B cell (primary cell): ENCODE data around the gene ADPRS. TPM values are rescaled to one million over a fixed set of nuclear protein-coding genes. Genes with fewer than 3 reads are reported as not detected.

ENCODE experiments used
- ATAC-seq: fragments of 200-7000 bp; cut with Tn5 transposase; one replicate; pipeline ENCODE4 v1.10.0; 2021; ENCODE audit warnings: low read depth, mild to moderate bottlenecking, moderate number of reproducible peaks, moderate library complexity
- CTCF ChIA-PET: fragments of 350-600 bp; sonication (Branson Sonifier 250); formaldehyde crosslinking; loops from one replicate; lab custom pipeline; 2021; ENCODE audit warnings: antibody characterized with exemption, inconsistent platforms; lab: Charles Lee
- POLR2A ChIA-PET: fragments of 350-600 bp; sonication (Branson Sonifier 250); formaldehyde crosslinking; loops from one replicate; lab custom pipeline; 2021; ENCODE audit warnings: antibody characterized with exemption; lab: Charles Lee
- DNase-seq: peaks from one replicate; pipeline ENCODE4 v3.0.0; 2013
- H2AFZ ChIP-seq: 2 replicates; pipeline ENCODE4 v1.6.1; 2012; ENCODE audit warnings: mild to moderate bottlenecking, low read depth, low read length; ENCODE audit not compliant: insufficient read depth, poor library complexity, severe bottlenecking
- H3K27ac ChIP-seq, 2 donors: 1 replicate in 1 of 2; 2 replicates in 1 of 2; pipeline ENCODE4 v1.5.1; 2012 to 2013; ENCODE audit warnings: low read length in 2 of 2, mild to moderate bottlenecking in 2 of 2, moderate library complexity in 1 of 2
- H3K27me3 ChIP-seq, 4 experiments: fragments of 200-600 bp in 1 of 4; sonication (generic) in 1 of 4; replicated peaks in 1 of 4; 1 replicate in 2 of 4; 2 replicates in 2 of 4; pipeline versions ENCODE4 v1.6.1 to v1.7.0; 2013 to 2016; ENCODE audit warnings: low read length in 3 of 4, mild to moderate bottlenecking in 2 of 4, mixed read lengths in 1 of 4, moderate library complexity in 1 of 4; ENCODE audit not compliant: insufficient read depth in 4 of 4, control insufficient read depth in 3 of 4; ENCODE audit errors: control extremely low read depth in 1 of 4
- H3K36me3 ChIP-seq, 2 experiments: replicated peaks in 1 of 2; 1 replicate in 1 of 2; 2 replicates in 1 of 2; pipeline versions ENCODE4 v1.6.1 to v1.7.1; 2013; ENCODE audit warnings: low read length in 1 of 2; ENCODE audit not compliant: insufficient read depth in 2 of 2, control insufficient read depth in 1 of 2; ENCODE audit errors: control extremely low read depth in 1 of 2, extremely low read depth in 1 of 2
- H3K4me1 ChIP-seq, 2 donors: fragments of 200-600 bp in 1 of 2; sonication (generic) in 1 of 2; 1 replicate in 1 of 2; 2 replicates in 1 of 2; pipeline versions ENCODE4 v1.5.1 to v1.6.1; 2013 to 2017; ENCODE audit warnings: low read length in 2 of 2; ENCODE audit not compliant: control insufficient read depth in 2 of 2, insufficient read depth in 2 of 2
- H3K4me2 ChIP-seq: replicated peaks from 2 replicates; pipeline ENCODE3; 2012; ENCODE audit warnings: mild to moderate bottlenecking, low read depth, low read length; ENCODE audit not compliant: poor library complexity, severe bottlenecking
- H3K4me3 ChIP-seq, 5 experiments: fragments of 200-600 bp in 1 of 5; sonication (generic) in 1 of 5; 1 replicate in 3 of 5; 2 replicates in 2 of 5; pipeline versions ENCODE4 v1.5.1 to v1.7.0; 2011 to 2016; ENCODE audit warnings: low read length in 4 of 5, mild to moderate bottlenecking in 4 of 5, low read depth in 2 of 5, control low read depth in 1 of 5, moderate library complexity in 1 of 5; ENCODE audit not compliant: insufficient read depth in 1 of 5; ENCODE audit errors: control extremely low read depth in 1 of 5, extremely low read depth in 1 of 5
- H3K79me2 ChIP-seq: fragments of 200-600 bp; sonication (generic); one replicate; pipeline ENCODE4 v1.6.0; 2016; ENCODE audit warnings: low read length; ENCODE audit not compliant: control insufficient read depth, insufficient read depth
- H3K9ac ChIP-seq: fragments of 200-600 bp; sonication (generic); 2 replicates; pipeline ENCODE4 v1.6.1; 2017; ENCODE audit warnings: mild to moderate bottlenecking, low read length, moderate library complexity
- H3K9me3 ChIP-seq, 3 donors: one replicate each; pipeline versions ENCODE4 v1.6.1 to v1.7.1; 2013; ENCODE audit warnings: low read length in 2 of 3; ENCODE audit not compliant: control insufficient read depth in 2 of 3, insufficient read depth in 1 of 3; ENCODE audit errors: control extremely low read depth in 1 of 3
- H4K20me1 ChIP-seq: 2 replicates; pipeline ENCODE4 v1.6.0; 2012; ENCODE audit warnings: mild to moderate bottlenecking, low read length; ENCODE audit not compliant: insufficient read depth, control insufficient read depth, poor library complexity, severe bottlenecking
- H3K27ac Mint-ChIP-seq: one replicate; pipeline ENCODE4 v1.8.0; 2021; ENCODE audit warnings: mixed read lengths
- H3K27me3 Mint-ChIP-seq: one replicate; pipeline ENCODE4 v1.8.0; 2021; ENCODE audit warnings: mixed read lengths
- H3K4me1 Mint-ChIP-seq: one replicate; pipeline ENCODE4 v1.8.0; 2021; ENCODE audit warnings: mixed read lengths
- H3K4me3 Mint-ChIP-seq: one replicate; pipeline ENCODE4 v1.8.0; 2021; ENCODE audit warnings: mixed read lengths
- H3K9me3 Mint-ChIP-seq: one replicate; pipeline ENCODE4 v1.8.0; 2022; ENCODE audit warnings: mixed read lengths; ENCODE audit not compliant: insufficient read depth
- EZH2 ChIP-seq: IDR thresholded peaks from 2 replicates; pipeline ENCODE4 v1.6.1; 2012; ENCODE audit warnings: borderline replicate concordance, low read depth, mild to moderate bottlenecking, moderate library complexity, low read length; ENCODE audit not compliant: insufficient read depth, poor library complexity, severe bottlenecking
- WGBS: methylation state at CpG from one replicate; pipeline ENCODE4 v1.1.5; 2013; ENCODE audit warnings: missing lambda C conversion rate; ENCODE audit not compliant: insufficient coverage; 5-methylcytosine and 5-hydroxymethylcytosine counted together
- intact Hi-C: fragments of 100-400 bp; cut with micrococcal nuclease; formaldehyde crosslinking; loops from one replicate; pipeline ENCODE4 v1.10.0; 2022
- polyA plus RNA-seq: library from polyadenylated mRNA; depleted of rRNA; stranded (reverse); fragments of >200 nt; gene quantifications from 2 replicates; pipeline ENCODE4 v1.2.3, GENCODE V29; 2012
- total RNA-seq, 2 donors: library from RNA; stranded (reverse); fragments of 120-200 nt in 1 of 2; gene quantifications; 1 replicate in 1 of 2; 2 replicates in 1 of 2; pipeline versions ENCODE4 v1.2.3 to v1.2.4, GENCODE V29; 2013 to 2022
- TF ChIP-seq, protein P1 (sequence below): fragments of 200-600 bp; IDR thresholded peaks from one replicate; pipeline ENCODE4 v1.8.0; 2022; ENCODE audit warnings: antibody characterized with exemption, mild to moderate bottlenecking

ADPRS gene
- total and polyA plus RNA-seq, 2 donors (not counting 1 experiment from before 2014, with no cell fraction given): 15.0 to 20.9 TPM

DNA sequence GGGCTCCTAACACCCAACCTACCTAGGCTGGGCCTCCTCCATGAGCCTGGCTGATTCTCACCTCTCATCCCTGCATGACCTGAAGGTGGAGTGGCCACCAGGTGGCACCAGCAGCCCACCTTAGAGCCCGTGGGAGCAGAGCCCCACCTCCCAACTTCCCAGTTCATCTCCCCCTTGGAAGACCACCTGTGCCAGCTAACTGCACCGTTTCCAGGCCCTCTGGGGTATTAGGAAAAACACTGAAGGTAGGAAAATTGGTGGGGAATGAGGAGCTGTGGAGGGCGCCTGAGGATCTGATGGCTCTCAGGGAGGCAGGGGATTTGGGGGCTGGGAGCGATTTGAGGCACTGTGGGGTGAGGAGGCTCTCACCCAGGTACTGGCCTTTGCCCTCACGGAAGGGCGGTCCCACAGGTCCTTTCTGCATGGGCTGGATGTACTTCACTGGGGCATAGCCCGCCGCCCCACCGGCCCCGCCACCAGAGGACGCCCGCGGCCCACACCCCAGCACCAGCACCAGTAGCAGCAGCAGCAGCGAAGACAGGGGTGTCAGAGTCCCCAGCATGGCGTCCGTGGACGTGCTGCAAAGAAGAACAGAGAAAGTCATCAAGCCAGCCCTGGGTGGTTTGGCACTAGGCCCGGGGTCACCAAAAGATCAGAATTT lies 11.1 kb downstream of the ADPRS start:
- WGBS: 46% methylated on average over 17 of the region's 18 CpGs
- peaks cover 0 to 15% of the 10 kb centered on the region in 2 experiments for H3K36me3 ChIP-seq
- peaks cover 0 to 7% of the 10 kb centered on the region in 2 donors for H3K4me1 ChIP-seq
- peak overlapping the region; percentile 36 for H2AFZ ChIP-seq
- no peaks in the 10 kb centered on the region for H3K79me2 ChIP-seq
- no peak overlapping the region for H3K9ac ChIP-seq
- peaks cover 2% of the 10 kb centered on the region for H3K4me1 Mint-ChIP-seq
- no peaks in the 10 kb centered on the region for H4K20me1 ChIP-seq
- no peaks in the 10 kb centered on the region for H3K9me3 Mint-ChIP-seq
- CTCF ChIA-PET: interaction anchor here (0.6 to 7.4 kb wide), 11 partner anchors 34 to 312 kb away, joined by 3 to 58 read pairs (median 4); partner anchors contain the start of gene TRAPPC3
- DNase-seq (peak; percentile 81), ATAC-seq (peak; percentile 86)
- no peak overlapping the region for H3K27ac Mint-ChIP-seq
- peak overlapping the region; percentile 46 for H3K4me2 ChIP-seq
- H3K27me3 Mint-ChIP-seq: no peaks in the 10 kb centered on the region
- intact Hi-C loops: loop anchor here (1.0 to 5.0 kb wide), 4 partner anchors 34 to 1332 kb away; no protein-coding TSS in a partner anchor
- H3K27ac ChIP-seq: no peak overlapping the region
- no peak overlapping the region for H3K4me3 Mint-ChIP-seq
- no peaks in the 10 kb centered on the region for H3K9me3 ChIP-seq
- no peaks in the 10 kb centered on the region for H3K27me3 ChIP-seq
- TF ChIP-seq EZH2: no peak
- TF ChIP-seq, protein P1, sequence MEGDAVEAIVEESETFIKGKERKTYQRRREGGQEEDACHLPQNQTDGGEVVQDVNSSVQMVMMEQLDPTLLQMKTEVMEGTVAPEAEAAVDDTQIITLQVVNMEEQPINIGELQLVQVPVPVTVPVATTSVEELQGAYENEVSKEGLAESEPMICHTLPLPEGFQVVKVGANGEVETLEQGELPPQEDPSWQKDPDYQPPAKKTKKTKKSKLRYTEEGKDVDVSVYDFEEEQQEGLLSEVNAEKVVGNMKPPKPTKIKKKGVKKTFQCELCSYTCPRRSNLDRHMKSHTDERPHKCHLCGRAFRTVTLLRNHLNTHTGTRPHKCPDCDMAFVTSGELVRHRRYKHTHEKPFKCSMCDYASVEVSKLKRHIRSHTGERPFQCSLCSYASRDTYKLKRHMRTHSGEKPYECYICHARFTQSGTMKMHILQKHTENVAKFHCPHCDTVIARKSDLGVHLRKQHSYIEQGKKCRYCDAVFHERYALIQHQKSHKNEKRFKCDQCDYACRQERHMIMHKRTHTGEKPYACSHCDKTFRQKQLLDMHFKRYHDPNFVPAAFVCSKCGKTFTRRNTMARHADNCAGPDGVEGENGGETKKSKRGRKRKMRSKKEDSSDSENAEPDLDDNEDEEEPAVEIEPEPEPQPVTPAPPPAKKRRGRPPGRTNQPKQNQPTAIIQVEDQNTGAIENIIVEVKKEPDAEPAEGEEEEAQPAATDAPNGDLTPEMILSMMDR: peak; percentile 93
- POLR2A ChIA-PET: no interaction called here
- peak overlapping the region in 1 of 5 experiments; percentile 9 for H3K4me3 ChIP-seq

DNA sequence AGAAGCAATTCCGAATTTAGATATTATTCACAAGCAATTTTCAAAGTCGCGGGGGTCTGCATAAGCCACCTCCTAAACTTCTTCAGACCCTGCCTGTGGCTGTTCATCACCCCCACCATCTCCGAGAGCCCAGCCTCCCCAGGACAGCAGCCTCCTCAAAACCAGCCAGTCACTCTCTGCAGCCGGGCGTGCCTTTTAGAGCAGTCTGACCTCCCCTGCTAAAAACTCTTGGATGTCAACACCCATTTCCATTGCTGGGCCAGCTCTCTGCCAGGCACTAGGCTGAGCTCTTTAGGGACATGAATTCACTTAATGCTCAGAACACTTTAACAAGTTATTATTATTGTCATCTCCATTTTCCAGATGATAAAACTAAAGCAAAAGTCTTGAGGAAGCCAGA lies 11.7 kb downstream of the ADPRS start:
- Histone ChIP-seq H3K4me3 (no peak overlapping the region), H3K4me2 (no peak overlapping the region), H2AFZ (peak overlapping the region; percentile 36), H3K9ac (no peak overlapping the region), H3K79me2 (no peaks in the 10 kb centered on the region), H3K27me3 (no peaks in the 10 kb centered on the region), H3K9me3 (no peaks in the 10 kb centered on the region), H3K27ac (no peak overlapping the region), H3K4me1 (peaks cover 0 to 7% of the 10 kb centered on the region in 2 donors), H4K20me1 (no peaks in the 10 kb centered on the region), H3K36me3 (peaks cover 0 to 12% of the 10 kb centered on the region in 2 experiments)
- DNase-seq: no peak
- 84% methylated on average over 6 of the region's 6 CpGs for WGBS
- intact Hi-C loops: loop anchor here (2.0 kb wide), 1 partner anchor 320 kb away; no protein-coding TSS in a partner anchor
- POLR2A ChIA-PET: no interaction called here
- no peak for TF ChIP-seq EZH2
- TF ChIP-seq, protein P1: no peak
- Mint-ChIP-seq H3K27ac (no peak overlapping the region), H3K4me3 (no peak overlapping the region), H3K27me3 (no peaks in the 10 kb centered on the region), H3K9me3 (no peaks in the 10 kb centered on the region), H3K4me1 (peaks cover 2% of the 10 kb centered on the region)
- no peak for ATAC-seq
- CTCF ChIA-PET: interaction anchor here (0.6 to 7.4 kb wide), 14 partner anchors 10 to 319 kb away, joined by 3 to 58 read pairs (median 4); partner anchors contain the start of gene TRAPPC3
